ENCODE results near the gene CCDC117.

The CCDC117 gene

GRCh38 chr22:28829358-28830181 is 57.1 kb downstream of the CCDC117 start:
- DNase-seq (ENCODE audit: low read depth in 2 of 2), result peak; percentile 50 to 53

GRCh38 chr22:28830441-28830840 is 57.9 kb downstream of the CCDC117 start:
- no peak for DNase-seq (ENCODE audit: low read depth in 2 of 2)

GRCh38 chr22:28831140-28832072 is 58.9 kb downstream of the CCDC117 start:
- DNase-seq (ENCODE audit: low read depth in 2 of 2), result no peak

GRCh38 chr22:28832731-28833130 is 60.2 kb downstream of the CCDC117 start:
- DNase-seq (ENCODE audit: low read depth in 2 of 2), result no peak

- no peak for DNase-seq (ENCODE audit: low read depth in 2 of 2)
Observed at GRCh38 chr22:28833276-28833923, 60.9 kb downstream of the CCDC117 start.

- DNase-seq (ENCODE audit: low read depth in 2 of 2), result no peak
Observed at GRCh38 chr22:28835630-28836189, 63.2 kb downstream of the CCDC117 start.

- DNase-seq (ENCODE audit: low read depth in 2 of 2), result no peak
Observed at GRCh38 chr22:28837640-28838039, 65.1 kb downstream of the CCDC117 start.
